ENCODE data around the gene MORC4. TPM values are rescaled to one million over a fixed set of nuclear protein-coding genes. Genes with fewer than 3 reads are reported as not detected.

The MORC4 gene
- total and polyA plus RNA-seq, 12 donors: 13.4 to 50.7 (median 35.0) TPM

DNA sequence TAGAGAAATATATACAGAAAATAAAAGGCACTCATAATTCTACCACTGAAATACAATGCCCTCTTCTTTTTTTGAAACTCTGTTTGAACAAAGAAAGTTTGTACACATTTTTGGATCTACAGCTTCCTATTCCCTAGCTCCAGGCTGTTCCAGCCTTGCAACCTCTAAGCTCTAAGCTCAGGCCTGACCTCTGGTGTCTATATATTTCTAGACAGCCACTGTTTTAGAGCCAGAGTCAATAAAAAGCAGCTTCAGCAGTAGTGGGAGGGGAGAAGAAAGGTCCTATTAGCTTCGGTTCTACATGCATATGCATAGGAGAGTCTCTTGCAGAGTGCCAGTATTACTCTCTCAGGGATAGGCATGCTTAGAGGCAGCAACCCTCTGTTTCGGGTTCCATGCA, 40.1 kb downstream of the MORC4 start:
- H3K9me3 ChIP-seq (replicated peaks in 1 of 3): no peaks in the 10 kb centered on the region
- peak in 2 of 6 experiments; percentile 29 to 33 for TF ChIP-seq CTCF (IDR thresholded peaks at IDR 0.05)
- no peak for TF ChIP-seq POLR2A (IDR thresholded peaks at IDR 0.05)
- H3K36me3 ChIP-seq (replicated peaks in 1 of 2): peaks cover 0 to 3% of the 10 kb centered on the region in 2 donors
- intact Hi-C loops (cut with DNase I): loop anchor here in 1 of 2 donors (5.0 kb wide), 1 partner anchor 73 kb away; no protein-coding TSS in a partner anchor
- no peaks in the 10 kb centered on the region for H3K4me1 ChIP-seq (replicated peaks in 1 of 2)
- DNase-seq: peak in 1 of 7 donors; percentile 4
- no peak overlapping the region for H3K27ac ChIP-seq
- 47 to 69% (median 60%) methylated on average over 2 of the region's 2 CpGs for WGBS, 4 donors
- H3K4me3 ChIP-seq: no peak overlapping the region
- H3K27me3 ChIP-seq: peaks cover 5% of the 10 kb centered on the region

DNA sequence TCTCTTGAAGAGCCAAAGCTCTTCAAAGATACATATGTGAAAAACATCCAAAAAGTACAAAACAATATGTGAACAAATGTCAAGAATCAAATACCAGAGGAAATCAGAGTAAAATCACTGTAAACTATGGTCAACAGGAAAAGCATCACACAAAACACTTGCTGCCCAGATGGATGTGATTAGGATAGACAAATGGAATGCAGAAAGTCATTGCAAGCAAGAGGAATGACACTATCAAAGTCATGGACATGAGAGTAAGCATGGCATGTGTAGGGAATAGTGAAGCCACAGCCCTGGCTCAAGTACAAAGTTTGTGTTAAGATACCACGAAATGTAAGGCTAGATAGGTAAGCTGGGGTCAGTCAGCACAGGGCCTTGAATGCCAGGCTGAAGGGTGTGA, 42.2 kb downstream of the MORC4 start:
- no peaks in the 10 kb centered on the region for H3K9me3 ChIP-seq (replicated peaks in 1 of 3)
- H3K4me1 ChIP-seq (replicated peaks in 1 of 2): no peaks in the 10 kb centered on the region
- 50 to 81% (median 75%) methylated on average over 1 of the region's 1 CpG for WGBS, 4 donors
- no peak for DNase-seq
- TF ChIP-seq POLR2A (IDR thresholded peaks at IDR 0.05) (no peak), CTCF (IDR thresholded peaks at IDR 0.05) (no peak)
- H3K4me3 ChIP-seq: no peak overlapping the region
- H3K36me3 ChIP-seq (replicated peaks in 1 of 2): peaks cover 0 to 3% of the 10 kb centered on the region in 2 donors
- no peaks in the 10 kb centered on the region for H3K27me3 ChIP-seq
- intact Hi-C loops (cut with DNase I): no loop called here
- no peak overlapping the region for H3K27ac ChIP-seq

DNA sequence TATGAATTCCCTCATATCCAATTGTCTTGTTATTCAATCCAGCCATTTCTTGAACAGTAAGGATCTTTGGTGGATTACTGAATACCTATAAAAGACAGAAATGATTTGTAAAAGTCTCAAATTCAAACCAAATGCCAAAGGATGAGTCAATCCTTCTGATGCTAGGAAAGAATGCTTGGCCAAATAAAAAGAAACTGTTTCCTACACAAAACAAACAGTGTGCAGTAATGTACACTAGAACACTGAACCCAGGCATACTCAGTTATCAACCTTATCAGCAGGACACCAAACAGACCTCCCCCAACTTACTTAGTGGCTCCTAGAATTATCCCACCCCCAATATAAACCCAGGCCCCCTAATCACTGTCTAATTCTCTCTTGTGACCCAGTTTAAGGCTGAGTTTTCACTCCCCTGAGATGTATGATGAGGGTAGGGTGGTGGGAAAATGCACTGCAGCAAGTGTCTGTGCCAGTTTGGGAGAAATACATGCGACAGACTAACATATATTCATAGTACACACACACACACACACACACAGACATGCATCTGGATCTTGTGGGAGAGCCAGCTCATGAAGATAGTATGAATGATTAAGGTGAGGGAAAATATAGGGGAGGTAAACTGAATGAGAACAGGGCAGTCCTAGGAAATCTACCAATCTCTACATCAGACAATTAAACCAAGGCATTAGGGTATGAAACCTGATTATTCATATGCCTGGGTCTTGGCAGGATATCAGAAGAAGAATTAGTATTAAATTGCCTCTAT, 44.8 kb downstream of the MORC4 start:
- Histone ChIP-seq H3K4me3 (no peak overlapping the region), H3K27ac (peak overlapping the region in 2 of 5 donors; percentile 28 to 37), H3K27me3 (no peaks in the 10 kb centered on the region), H3K36me3 (replicated peaks in 1 of 2) (peaks cover 0 to 3% of the 10 kb centered on the region in 2 donors), H3K9me3 (replicated peaks in 1 of 3) (no peaks in the 10 kb centered on the region), H3K4me1 (replicated peaks in 1 of 2) (no peaks in the 10 kb centered on the region)
- intact Hi-C loops (cut with DNase I): no loop called here
- DNase-seq: no peak
- 40 to 86% (median 66%) methylated on average over 1 of the region's 1 CpG for WGBS, 4 donors
- TF ChIP-seq CTCF (IDR thresholded peaks at IDR 0.05): no peak
- TF ChIP-seq POLR2A (IDR thresholded peaks at IDR 0.05): no peak

- WGBS, 4 donors: 79 to 97% (median 87%) methylated on average over 4 of the region's 4 CpGs
- H3K36me3 ChIP-seq (replicated peaks in 1 of 2): peaks cover 0 to 3% of the 10 kb centered on the region in 2 donors
- intact Hi-C loops (cut with DNase I): loop anchor here in 1 of 2 donors (5.0 kb wide), 1 partner anchor 57 kb away; no protein-coding TSS in a partner anchor
Observed at GRCh38 chrX:106954041-106954440, 46.0 kb downstream of the MORC4 start.

More at GRCh38 chrX:106954041-106954440, 46.0 kb downstream of the MORC4 start:
- H3K27me3 ChIP-seq: no peaks in the 10 kb centered on the region
- no peak overlapping the region for H3K4me3 ChIP-seq
- H3K27ac ChIP-seq: no peak overlapping the region
- H3K9me3 ChIP-seq (replicated peaks in 1 of 3): no peaks in the 10 kb centered on the region
- TF ChIP-seq POLR2A (IDR thresholded peaks at IDR 0.05): no peak
- no peak for TF ChIP-seq CTCF (IDR thresholded peaks at IDR 0.05)
- H3K4me1 ChIP-seq (replicated peaks in 1 of 2): no peaks in the 10 kb centered on the region
- DNase-seq: no peak

All from adrenal gland (tissue), 12 donors.